NCI-H1930 (cell line): ENCODE results near the gene OSBPL10.

ENCODE experiments used
- DNase-seq, 2 experiments: peaks; one replicate each; lab custom pipeline; 2025; lab: John Stamatoyannopoulos, UW

Gene OSBPL10

GRCh38 chr3:31925271-31925630, 55.8 kb downstream of the OSBPL10 start:
- no peak for DNase-seq

- DNase-seq, result no peak
These were observed 56.3 kb downstream of the OSBPL10 start for GRCh38 chr3:31924610-31925270.

- no peak for DNase-seq
These were observed 58.1 kb downstream of the OSBPL10 start for GRCh38 chr3:31922962-31923361.

- DNase-seq, result no peak
These were observed 59.2 kb downstream of the OSBPL10 start for GRCh38 chr3:31921837-31922236.

GRCh38 chr3:31920310-31920709, 60.8 kb downstream of the OSBPL10 start:
- DNase-seq, result no peak

- DNase-seq, result no peak
These were observed 61.5 kb downstream of the OSBPL10 start for GRCh38 chr3:31919528-31919927.

- no peak for DNase-seq
These were observed 62.6 kb downstream of the OSBPL10 start for GRCh38 chr3:31918179-31919150.

GRCh38 chr3:31917303-31918005, 63.6 kb downstream of the OSBPL10 start:
- DNase-seq, result no peak

- DNase-seq, result no peak
These were observed 69.4 kb downstream of the OSBPL10 start for GRCh38 chr3:31911643-31912042.

- no peak for DNase-seq
These were observed 69.9 kb downstream of the OSBPL10 start for GRCh38 chr3:31911124-31911523.

- DNase-seq, result no peak
These were observed 71.6 kb downstream of the OSBPL10 start for GRCh38 chr3:31909455-31909854.

- DNase-seq, result no peak
These were observed 72.5 kb downstream of the OSBPL10 start for GRCh38 chr3:31908391-31909097.

GRCh38 chr3:31906182-31906581, 74.9 kb downstream of the OSBPL10 start:
- DNase-seq, result no peak

GRCh38 chr3:31903686-31904431, 77.2 kb downstream of the OSBPL10 start:
- DNase-seq, result no peak

GRCh38 chr3:31900583-31900982, 80.5 kb downstream of the OSBPL10 start:
- DNase-seq, result no peak

- no peak for DNase-seq
These were observed 84.2 kb downstream of the OSBPL10 start for GRCh38 chr3:31896648-31897433.

GRCh38 chr3:31896026-31896425, 85.0 kb downstream of the OSBPL10 start:
- no peak for DNase-seq

GRCh38 chr3:31895471-31895870, 85.6 kb downstream of the OSBPL10 start:
- DNase-seq, result no peak

GRCh38 chr3:31892916-31893573, 88.0 kb downstream of the OSBPL10 start:
- DNase-seq, result no peak

- no peak for DNase-seq
These were observed 88.6 kb downstream of the OSBPL10 start for GRCh38 chr3:31892500-31892899.
